Measurements from ENCODE around the gene NXF3.
"Not testable (repeated sequence)": the region's sequence is repeated elsewhere in the genome, so short reads cannot be mapped to it uniquely, and the experiment has no call there.

The NXF3 gene

GRCh38 chrX:103092942-103093341 lies at the start of gene NXF3:
TSS of gene NXF3 (minus strand) at chrX:103093143. CDS start at chrX:103093023, 120 bp downstream.
- TF ChIP-seq CTCF (IDR thresholded peaks at IDR 0.05; ENCODE audit: low read depth, low read length), result no peak
- Histone ChIP-seq H3K9me3 (ENCODE audit: severe bottlenecking) (no peaks in the 10 kb centered on the region), H3K36me3 (no peaks in the 10 kb centered on the region), H3K4me3 (ENCODE audit: low read depth, low read length) (no peak within 1 kb of the TSS), H3K27ac (no peak within 1 kb of the TSS), H3K27me3 (ENCODE audit: insufficient read depth, low read depth, severe bottlenecking) (peaks cover 57% of the 10 kb centered on the region)
- no peak for DNase-seq

GRCh38 chrX:103136528-103136927 lies 43.6 kb upstream of the NXF3 start:
- H3K36me3 ChIP-seq; DNase-seq; H3K4me3 ChIP-seq (ENCODE audit: low read depth, low read length); H3K9me3 ChIP-seq (ENCODE audit: severe bottlenecking); H3K27ac ChIP-seq: not testable (repeated sequence)
- H3K27me3 ChIP-seq (ENCODE audit: insufficient read depth, low read depth, severe bottlenecking), result peaks cover 16% of the 10 kb centered on the region

- no peak for DNase-seq
- Histone ChIP-seq H3K27ac (no peak overlapping the region), H3K36me3 (no peaks in the 10 kb centered on the region), H3K27me3 (ENCODE audit: insufficient read depth, low read depth, severe bottlenecking) (peaks cover 65% of the 10 kb centered on the region), H3K9me3 (ENCODE audit: severe bottlenecking) (no peaks in the 10 kb centered on the region), H3K4me3 (ENCODE audit: low read depth, low read length) (no peak overlapping the region)
- no peak for TF ChIP-seq CTCF (IDR thresholded peaks at IDR 0.05; ENCODE audit: low read depth, low read length)
These were observed 31.3 kb upstream of the NXF3 start for GRCh38 chrX:103124284-103124683.

- no peaks in the 10 kb centered on the region for H3K36me3 ChIP-seq
- peaks cover 65% of the 10 kb centered on the region for H3K27me3 ChIP-seq (ENCODE audit: insufficient read depth, low read depth, severe bottlenecking)
- no peak overlapping the region for H3K4me3 ChIP-seq (ENCODE audit: low read depth, low read length)
- DNase-seq, result no peak
- no peaks in the 10 kb centered on the region for H3K9me3 ChIP-seq (ENCODE audit: severe bottlenecking)
- TF ChIP-seq CTCF (IDR thresholded peaks at IDR 0.05; ENCODE audit: low read depth, low read length), result no peak
- H3K27ac ChIP-seq, result no peak overlapping the region
These were observed 27.8 kb upstream of the NXF3 start for GRCh38 chrX:103120748-103121147.

- DNase-seq, result not testable (repeated sequence)
These were observed 24.0 kb upstream of the NXF3 start for GRCh38 chrX:103116970-103117369.

GRCh38 chrX:103109497-103109896 lies 16.6 kb upstream of the NXF3 start:
- not testable (repeated sequence) for H3K9me3 ChIP-seq (ENCODE audit: severe bottlenecking); H3K27ac ChIP-seq; H3K4me3 ChIP-seq (ENCODE audit: low read depth, low read length); DNase-seq; H3K36me3 ChIP-seq
- H3K27me3 ChIP-seq (ENCODE audit: insufficient read depth, low read depth, severe bottlenecking), result peaks cover 19% of the 10 kb centered on the region

More at GRCh38 chrX:103116970-103117369, 24.0 kb upstream of the NXF3 start:
- H3K36me3 ChIP-seq; H3K27ac ChIP-seq; H3K9me3 ChIP-seq (ENCODE audit: severe bottlenecking); H3K4me3 ChIP-seq (ENCODE audit: low read depth, low read length): not testable (repeated sequence)
- H3K27me3 ChIP-seq (ENCODE audit: insufficient read depth, low read depth, severe bottlenecking), result peaks cover 60% of the 10 kb centered on the region

GRCh38 chrX:103107836-103108235 lies 14.9 kb upstream of the NXF3 start:
- Histone ChIP-seq H3K27me3 (ENCODE audit: insufficient read depth, low read depth, severe bottlenecking) (peaks cover 17% of the 10 kb centered on the region), H3K4me3 (ENCODE audit: low read depth, low read length) (no peak overlapping the region), H3K9me3 (ENCODE audit: severe bottlenecking) (no peaks in the 10 kb centered on the region), H3K27ac (no peak overlapping the region), H3K36me3 (no peaks in the 10 kb centered on the region)
- no peak for TF ChIP-seq CTCF (IDR thresholded peaks at IDR 0.05; ENCODE audit: low read depth, low read length)
- no peak for DNase-seq

- not testable (repeated sequence) for DNase-seq; H3K36me3 ChIP-seq; H3K27ac ChIP-seq; H3K4me3 ChIP-seq (ENCODE audit: low read depth, low read length); H3K9me3 ChIP-seq (ENCODE audit: severe bottlenecking)
- peaks cover 21% of the 10 kb centered on the region for H3K27me3 ChIP-seq (ENCODE audit: insufficient read depth, low read depth, severe bottlenecking)
These were observed 14.3 kb upstream of the NXF3 start for GRCh38 chrX:103107227-103107737.

- DNase-seq; H3K4me3 ChIP-seq (ENCODE audit: low read depth, low read length); H3K36me3 ChIP-seq; H3K27ac ChIP-seq; H3K9me3 ChIP-seq (ENCODE audit: severe bottlenecking): not testable (repeated sequence)
- peaks cover 39% of the 10 kb centered on the region for H3K27me3 ChIP-seq (ENCODE audit: insufficient read depth, low read depth, severe bottlenecking)
These were observed 11.4 kb upstream of the NXF3 start for GRCh38 chrX:103104370-103104769.

GRCh38 chrX:103103866-103104265 lies 10.9 kb upstream of the NXF3 start:
- H3K4me3 ChIP-seq (ENCODE audit: low read depth, low read length); H3K9me3 ChIP-seq (ENCODE audit: severe bottlenecking); H3K36me3 ChIP-seq; DNase-seq; H3K27ac ChIP-seq: not testable (repeated sequence)
- H3K27me3 ChIP-seq (ENCODE audit: insufficient read depth, low read depth, severe bottlenecking), result peaks cover 44% of the 10 kb centered on the region
